IPS-18a (cell line): ENCODE measurements around the gene XRCC4.

Experiments
- H3K27ac ChIP-seq: one replicate; pipeline ENCODE4 v1.5.1; 2013; ENCODE audit warnings: low read length
- H3K27me3 ChIP-seq: one replicate; pipeline ENCODE4 v1.6.1; 2013; ENCODE audit warnings: mild to moderate bottlenecking, low read length; ENCODE audit not compliant: control insufficient read depth, insufficient read depth
- H3K36me3 ChIP-seq: one replicate; pipeline ENCODE4 v1.6.1; 2013; ENCODE audit warnings: low read depth, low read length; ENCODE audit not compliant: control insufficient read depth
- H3K4me1 ChIP-seq: one replicate; pipeline ENCODE4 v1.6.1; 2013; ENCODE audit warnings: low read depth, low read length; ENCODE audit not compliant: control insufficient read depth
- H3K4me3 ChIP-seq: one replicate; pipeline ENCODE4 v1.5.1; 2013; ENCODE audit warnings: low read length
- H3K9ac ChIP-seq: one replicate; pipeline ENCODE4 v1.6.1; 2013; ENCODE audit warnings: mild to moderate bottlenecking, low read length, moderate library complexity
- H3K9me3 ChIP-seq: one replicate; pipeline ENCODE4 v1.6.1; 2013; ENCODE audit warnings: low read depth, low read length; ENCODE audit not compliant: control insufficient read depth

Gene XRCC4

DNA sequence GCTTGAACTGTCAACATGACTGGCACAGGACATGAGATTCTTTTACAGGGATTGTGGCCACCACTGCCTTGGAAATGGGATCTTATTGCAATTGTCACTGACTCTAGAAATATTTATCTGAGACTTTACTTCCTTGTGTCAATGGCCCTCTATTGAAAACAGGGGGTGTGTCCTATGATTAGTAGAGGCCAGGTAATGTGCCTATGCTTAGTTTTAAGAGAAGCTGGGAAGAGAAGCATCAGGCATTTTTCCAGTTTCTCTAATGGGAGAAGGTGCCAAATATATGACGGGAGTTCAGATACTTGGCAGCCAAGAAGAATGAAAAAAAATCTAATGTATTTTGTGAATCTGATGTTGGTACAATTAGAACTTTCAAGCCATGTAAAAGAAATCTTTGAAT is 320.3 kb downstream of the XRCC4 start:
- Histone ChIP-seq H3K9me3 (no peaks in the 10 kb centered on the region), H3K36me3 (no peaks in the 10 kb centered on the region), H3K4me1 (peaks cover 11% of the 10 kb centered on the region), H3K27me3 (no peaks in the 10 kb centered on the region), H3K27ac (no peak overlapping the region), H3K4me3 (no peak overlapping the region), H3K9ac (no peak overlapping the region)

DNA sequence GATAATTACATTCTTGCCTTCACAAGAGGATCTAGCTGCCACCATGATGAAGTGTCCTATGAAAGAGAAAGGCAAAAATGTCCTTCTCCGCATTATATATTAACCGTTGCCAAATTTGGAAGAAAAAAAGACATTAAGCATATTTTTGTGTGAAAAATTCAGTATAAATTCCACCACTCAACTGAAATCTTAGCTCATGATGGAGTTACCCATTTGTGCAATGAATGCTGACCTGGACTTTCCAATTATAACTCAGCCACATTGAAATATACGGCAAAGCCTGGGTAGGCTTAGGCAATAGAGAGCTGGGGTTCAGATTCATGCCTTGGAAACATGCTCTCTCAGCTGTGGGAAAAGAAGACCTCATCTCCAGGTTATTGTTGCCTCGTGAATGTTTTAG is 322.9 kb downstream of the XRCC4 start:
- Histone ChIP-seq H3K4me3 (no peak overlapping the region), H3K9ac (no peak overlapping the region), H3K27me3 (no peaks in the 10 kb centered on the region), H3K4me1 (peaks cover 11% of the 10 kb centered on the region), H3K27ac (no peak overlapping the region), H3K9me3 (no peaks in the 10 kb centered on the region), H3K36me3 (no peaks in the 10 kb centered on the region)

DNA sequence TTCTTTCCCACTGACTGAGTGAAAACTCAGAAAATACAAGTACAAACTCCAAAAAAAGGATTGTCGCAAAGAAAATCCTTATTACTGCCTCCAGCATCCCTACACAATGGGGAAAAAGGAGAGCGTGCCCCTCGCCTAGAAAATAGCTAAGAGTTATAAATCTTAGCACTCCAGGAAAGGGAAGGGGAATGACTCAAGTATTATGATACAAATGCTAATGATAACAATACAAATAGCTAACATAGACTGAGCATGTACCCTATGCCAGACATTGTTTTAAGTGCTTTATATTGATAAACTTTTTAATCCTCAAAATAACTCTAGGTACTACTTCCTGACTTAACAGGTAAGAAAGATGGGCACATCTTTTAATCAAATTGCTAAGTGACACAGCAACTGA is 323.4 kb downstream of the XRCC4 start:
- no peak overlapping the region for H3K27ac ChIP-seq
- H3K9ac ChIP-seq, result no peak overlapping the region
- no peaks in the 10 kb centered on the region for H3K9me3 ChIP-seq
- H3K36me3 ChIP-seq, result no peaks in the 10 kb centered on the region
- no peak overlapping the region for H3K4me3 ChIP-seq
- H3K4me1 ChIP-seq, result peaks cover 11% of the 10 kb centered on the region
- H3K27me3 ChIP-seq, result no peaks in the 10 kb centered on the region

DNA sequence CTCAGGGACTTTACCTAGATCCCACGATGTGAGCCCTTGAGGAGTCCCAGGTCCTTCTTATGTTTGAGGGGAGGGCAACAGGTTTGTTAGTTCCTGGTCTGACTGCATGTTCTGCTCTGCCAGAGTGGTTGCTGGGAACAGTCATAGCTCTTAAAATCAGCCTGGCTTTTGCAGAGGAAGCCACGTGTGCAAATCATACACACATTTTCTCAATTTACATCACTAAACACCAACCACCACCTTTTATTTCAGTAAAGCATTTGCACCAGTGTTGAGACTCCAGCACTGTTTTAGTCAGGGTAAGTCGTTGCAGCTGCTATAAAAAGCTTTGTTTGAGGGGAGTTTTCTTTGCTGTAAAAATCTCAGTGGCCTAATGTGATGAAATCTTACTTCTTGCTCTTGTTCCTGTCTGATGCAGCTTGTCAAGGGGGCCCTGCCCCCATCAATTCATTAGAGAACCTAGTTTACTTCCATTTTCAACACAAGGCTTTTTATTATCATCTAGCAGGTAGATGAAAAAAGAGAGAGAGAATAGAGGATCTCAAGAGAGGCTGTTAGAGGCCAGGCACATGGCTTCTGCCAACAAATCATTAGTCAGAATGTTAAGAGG is 323.9 kb downstream of the XRCC4 start:
- no peaks in the 10 kb centered on the region for H3K36me3 ChIP-seq
- H3K27ac ChIP-seq, result no peak overlapping the region
- H3K4me1 ChIP-seq, result peaks cover 11% of the 10 kb centered on the region
- H3K9ac ChIP-seq, result no peak overlapping the region
- no peak overlapping the region for H3K4me3 ChIP-seq
- no peaks in the 10 kb centered on the region for H3K27me3 ChIP-seq
- H3K9me3 ChIP-seq, result no peaks in the 10 kb centered on the region

DNA sequence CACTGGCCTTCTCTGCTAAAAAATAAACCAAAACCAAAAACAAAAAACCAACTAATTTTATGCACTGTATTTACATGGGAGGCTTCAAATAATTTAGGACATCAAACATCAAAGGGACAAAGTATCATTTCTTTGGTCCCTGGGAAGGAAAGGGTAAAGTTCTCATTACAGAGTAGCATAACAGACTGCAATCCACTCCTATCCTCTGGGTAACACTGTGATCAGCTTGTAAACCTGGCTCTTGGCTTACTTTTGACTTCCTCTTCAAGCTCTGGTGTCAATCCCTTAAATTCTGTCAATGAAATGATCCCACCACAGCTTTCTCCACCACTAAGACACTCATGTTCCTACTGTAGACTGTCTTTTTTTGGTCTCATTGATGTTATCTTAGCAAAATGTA is 324.4 kb downstream of the XRCC4 start:
- H3K4me3 ChIP-seq, result no peak overlapping the region
- H3K36me3 ChIP-seq, result no peaks in the 10 kb centered on the region
- no peak overlapping the region for H3K9ac ChIP-seq
- H3K9me3 ChIP-seq, result no peaks in the 10 kb centered on the region
- peaks cover 11% of the 10 kb centered on the region for H3K4me1 ChIP-seq
- no peak overlapping the region for H3K27ac ChIP-seq
- no peaks in the 10 kb centered on the region for H3K27me3 ChIP-seq
